GM19043 (cell line): Measurements from ENCODE around the gene TMCO4.

Source experiments
- ATAC-seq: cut with Tn5 transposase; IDR thresholded peaks from one replicate; pipeline ENCODE4 v1.9.1; 2021; ENCODE audit warnings: low read depth; ENCODE audit not compliant: unreplicated experiment

The TMCO4 gene

GRCh38 chr1:19694298-19694697 is 105.4 kb downstream of the TMCO4 start:
- no peak for ATAC-seq

DNA sequence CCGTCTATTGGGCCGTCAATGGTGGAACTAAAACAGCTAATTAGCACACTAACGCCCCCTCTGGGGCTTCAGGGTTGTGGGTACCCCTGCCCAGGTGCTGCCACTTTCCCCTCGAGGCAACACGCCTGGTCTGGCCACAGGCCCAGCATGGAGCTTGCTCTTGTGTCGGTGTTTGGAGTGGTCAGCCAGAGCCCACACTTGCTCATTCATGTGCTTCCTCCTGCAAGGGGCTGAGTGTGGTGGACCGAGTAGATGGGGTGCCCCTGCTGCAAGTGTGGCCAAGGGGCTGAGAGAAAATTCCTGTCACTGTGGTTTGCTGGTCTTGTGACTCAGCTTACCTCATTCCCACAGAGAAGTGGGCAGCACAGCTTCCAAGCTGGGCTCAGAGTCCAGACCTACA is 109.4 kb downstream of the TMCO4 start:
- no peak for ATAC-seq

GRCh38 chr1:19689856-19690255 is 109.9 kb downstream of the TMCO4 start:
- ATAC-seq: no peak

GRCh38 chr1:19689085-19689757 is 110.5 kb downstream of the TMCO4 start:
- ATAC-seq: no peak

GRCh38 chr1:19688041-19688842 is 111.5 kb downstream of the TMCO4 start:
- no peak for ATAC-seq

DNA sequence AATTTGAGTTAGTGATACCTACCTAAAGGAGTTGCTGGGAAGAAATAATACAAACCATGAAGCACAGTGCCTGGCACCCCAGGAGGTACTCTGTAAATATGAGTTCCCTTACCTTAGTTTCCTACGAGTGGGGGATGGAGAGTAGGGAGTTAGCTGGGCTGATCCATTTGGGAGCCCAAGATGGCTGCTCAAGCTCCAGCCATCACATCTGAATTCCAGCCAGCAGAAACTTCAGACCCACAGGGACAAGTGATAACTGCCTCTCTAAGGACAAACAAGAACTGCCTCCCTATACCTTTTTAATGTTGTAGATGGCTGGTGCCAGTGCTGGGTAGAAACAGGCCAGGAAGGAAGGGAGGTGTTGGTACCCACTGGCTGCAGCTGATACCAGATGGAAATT is 112.3 kb downstream of the TMCO4 start:
- ATAC-seq: no peak

GRCh38 chr1:19685994-19686393 is 113.7 kb downstream of the TMCO4 start:
- ATAC-seq: no peak

DNA sequence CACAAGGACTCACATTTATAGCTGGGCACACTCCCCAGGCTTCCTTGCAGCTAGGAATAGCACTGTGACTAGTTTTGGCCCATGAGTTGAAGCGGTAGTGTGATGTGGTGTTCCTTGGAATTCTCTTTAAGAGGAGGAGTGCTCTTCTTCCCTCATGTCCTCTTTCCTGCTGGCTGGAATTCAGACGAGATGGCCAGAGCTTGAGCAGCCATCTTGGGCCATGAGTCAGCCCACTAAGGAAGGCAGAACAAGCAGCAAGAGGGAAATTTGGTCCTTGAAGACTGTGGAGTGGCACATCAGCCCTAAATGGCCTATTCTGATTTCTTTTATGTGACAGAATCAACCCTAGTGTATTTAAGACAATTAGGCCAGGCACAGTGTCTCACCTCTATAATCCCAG is 115.0 kb downstream of the TMCO4 start:
- ATAC-seq: no peak

DNA sequence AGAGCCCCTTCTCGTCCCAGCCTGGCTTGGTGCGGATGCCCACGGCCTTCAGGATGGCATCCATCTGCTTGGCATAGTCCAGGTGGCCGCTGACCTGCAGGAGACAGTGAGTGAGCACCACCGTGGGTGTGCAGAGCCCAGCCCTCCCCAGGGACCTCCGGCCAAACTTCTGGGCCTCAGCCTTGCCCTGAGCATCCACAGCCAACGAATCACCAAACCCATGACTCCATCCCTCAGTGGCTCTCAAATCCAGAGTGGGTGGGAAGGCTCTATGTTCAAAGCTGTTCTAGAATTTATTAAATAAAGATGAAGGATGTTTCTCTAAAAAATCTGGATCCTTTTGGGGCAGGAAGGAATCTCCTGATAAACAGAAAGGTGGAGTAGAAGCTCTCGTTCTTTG is 116.4 kb downstream of the TMCO4 start:
- no peak for ATAC-seq

- no peak for ATAC-seq
Observed at GRCh38 chr1:19682901-19683300, 116.8 kb downstream of the TMCO4 start.

- no peak for ATAC-seq
Observed at GRCh38 chr1:19682257-19682656, 117.5 kb downstream of the TMCO4 start.

GRCh38 chr1:19680644-19681043 is 119.1 kb downstream of the TMCO4 start:
- ATAC-seq: no peak

GRCh38 chr1:19679691-19680090 is 120.0 kb downstream of the TMCO4 start:
- ATAC-seq: no peak

- no peak for ATAC-seq
Observed at GRCh38 chr1:19678931-19679453, 120.7 kb downstream of the TMCO4 start.

DNA sequence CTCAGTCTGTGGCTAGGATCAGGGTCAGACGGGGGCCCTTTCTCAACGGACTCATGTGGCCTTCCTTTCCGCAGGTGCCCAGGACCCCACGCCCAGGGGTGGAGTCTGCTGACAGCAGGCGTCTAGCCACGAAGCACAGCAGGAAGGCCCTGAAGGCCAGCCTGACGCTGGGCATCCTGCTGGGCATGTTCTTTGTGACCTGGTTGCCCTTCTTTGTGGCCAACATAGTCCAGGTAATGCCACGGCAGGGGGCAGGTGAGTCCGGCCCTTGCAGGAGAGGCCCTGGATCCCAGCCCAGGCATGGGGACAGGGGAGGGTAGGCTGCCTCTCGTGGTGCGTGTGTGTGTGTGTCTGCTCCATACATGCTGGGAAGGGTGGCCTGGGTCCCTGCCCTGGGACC is 121.2 kb downstream of the TMCO4 start:
- ATAC-seq: no peak

GRCh38 chr1:19676438-19676922 is 123.2 kb downstream of the TMCO4 start:
- ATAC-seq: no peak

DNA sequence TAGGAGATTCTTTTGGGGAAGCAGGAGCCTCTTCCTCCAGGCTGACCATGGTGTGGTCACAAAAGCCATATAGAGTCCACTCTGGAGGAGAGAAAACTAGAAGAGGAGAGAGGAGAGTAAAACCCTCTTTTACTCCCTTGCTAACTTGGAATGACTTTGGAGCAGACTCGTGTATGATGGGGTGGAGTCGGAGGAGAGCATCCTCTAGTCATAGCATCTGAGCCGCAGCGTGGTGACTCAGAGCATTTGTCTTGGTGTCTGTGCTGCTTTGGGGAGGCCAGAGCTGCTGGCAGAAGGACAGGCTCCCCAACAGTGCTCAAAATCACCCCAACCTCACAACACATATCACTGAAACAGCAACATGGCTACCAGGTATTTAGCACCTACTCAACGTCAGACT is 123.9 kb downstream of the TMCO4 start:
- no peak for ATAC-seq

GRCh38 chr1:19672237-19672636 is 127.5 kb downstream of the TMCO4 start:
- ATAC-seq: no peak

DNA sequence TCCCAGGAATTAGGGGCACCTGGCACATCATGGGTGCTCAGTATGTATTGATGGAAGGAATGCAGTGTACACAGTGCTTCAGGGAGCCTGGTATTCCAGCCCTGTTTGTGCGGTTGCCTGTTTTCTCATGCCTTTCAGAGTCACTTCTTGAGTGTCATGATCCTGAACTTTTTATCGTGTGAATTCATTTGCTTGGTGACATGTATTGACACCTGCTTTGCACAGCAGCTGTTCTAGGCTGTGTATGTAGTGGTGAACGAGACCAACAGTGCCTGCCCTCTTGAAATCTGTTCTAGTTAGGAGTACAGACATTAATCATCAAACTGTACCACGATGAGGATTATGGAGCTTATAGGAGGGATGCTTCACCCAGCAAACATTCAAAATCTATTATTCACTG is 128.9 kb downstream of the TMCO4 start:
- ATAC-seq: no peak

- ATAC-seq: no peak
Observed at GRCh38 chr1:19668888-19669287, 130.8 kb downstream of the TMCO4 start.

DNA sequence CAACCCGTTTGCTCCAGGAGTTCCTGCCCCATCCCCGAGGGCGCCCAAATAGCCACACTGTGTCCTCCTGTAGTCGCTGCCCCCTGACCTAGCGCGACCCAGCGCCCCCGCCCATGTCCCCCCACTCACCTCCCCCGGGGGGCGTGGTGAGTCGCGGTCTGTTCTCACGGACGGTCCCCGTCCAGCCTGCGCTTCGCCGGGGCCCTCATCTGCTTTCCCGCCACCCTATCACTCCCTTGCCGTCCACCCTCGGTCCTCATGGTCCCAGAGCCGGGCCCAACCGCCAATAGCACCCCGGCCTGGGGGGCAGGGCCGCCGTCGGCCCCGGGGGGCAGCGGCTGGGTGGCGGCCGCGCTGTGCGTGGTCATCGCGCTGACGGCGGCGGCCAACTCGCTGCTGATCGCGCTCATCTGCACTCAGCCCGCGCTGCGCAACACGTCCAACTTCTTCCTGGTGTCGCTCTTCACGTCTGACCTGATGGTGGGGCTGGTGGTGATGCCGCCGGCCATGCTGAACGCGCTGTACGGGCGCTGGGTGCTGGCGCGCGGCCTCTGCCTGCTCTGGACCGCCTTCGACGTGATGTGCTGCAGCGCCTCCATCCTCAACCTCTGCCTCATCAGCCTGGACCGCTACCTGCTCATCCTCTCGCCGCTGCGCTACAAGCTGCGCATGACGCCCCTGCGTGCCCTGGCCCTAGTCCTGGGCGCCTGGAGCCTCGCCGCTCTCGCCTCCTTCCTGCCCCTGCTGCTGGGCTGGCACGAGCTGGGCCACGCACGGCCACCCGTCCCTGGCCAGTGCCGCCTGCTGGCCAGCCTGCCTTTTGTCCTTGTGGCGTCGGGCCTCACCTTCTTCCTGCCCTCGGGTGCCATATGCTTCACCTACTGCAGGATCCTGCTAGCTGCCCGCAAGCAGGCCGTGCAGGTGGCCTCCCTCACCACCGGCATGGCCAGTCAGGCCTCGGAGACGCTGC is 133.9 kb downstream of the TMCO4 start:
- no peak for ATAC-seq
